HCT116 (cell line): ENCODE data around the gene CDKL5. TPM values are rescaled to one million over a fixed set of nuclear protein-coding genes. Genes with fewer than 3 reads are reported as not detected.

Experiments used
- ATAC-seq: fragments of 200-7000 bp; cut with Tn5 transposase; 2 replicates; pipeline ENCODE4 v1.9.1; 2020; ENCODE audit warnings: mild to moderate bottlenecking, moderate library complexity
- BruUV-seq: library from RNA; stranded (reverse); fragments of 400-500 nt; replicated peaks from 2 replicates; lab custom pipeline; 2021; lab: Mats Ljungman, UMichigan
- CTCF ChIA-PET: fragments of 300-600 bp; sonication (Branson Sonifier 250); formaldehyde crosslinking; loops from one replicate; lab custom pipeline; 2021; ENCODE audit warnings: antibody characterized with exemption; lab: Charles Lee
- POLR2A ChIA-PET: fragments of 300-600, 350-600 bp; sonication (Branson Sonifier 250); formaldehyde crosslinking; loops from one replicate; lab custom pipeline; 2021; ENCODE audit warnings: antibody characterized with exemption; lab: Charles Lee
- RAD21 ChIA-PET, 2 experiments: fragments of 300-600 bp; sonication (Branson Sonifier 250); formaldehyde crosslinking; loops; one replicate each; lab custom pipeline; 2023; ENCODE audit warnings: low total read pairs in 2 of 2; ENCODE audit not compliant: uncharacterized antibody in 2 of 2, unreplicated experiment in 2 of 2, low non-redundant PET in 1 of 2; lab: Charles Lee
- DNase-seq: peaks from one replicate; pipeline ENCODE4 v3.0.0-alpha.2; 2010; ENCODE audit warnings: low read depth, low spot score
- H2AFZ ChIP-seq: fragments of 200-600 bp; shearing (Covaris generic), sonication (generic); 2 replicates; pipeline ENCODE4 v1.6.1; 2017; ENCODE audit warnings: low read depth, mixed run types, mixed read lengths, antibody characterized with exemption, low read length; ENCODE audit not compliant: poor library complexity, severe bottlenecking
- H3K27ac ChIP-seq: 2 replicates; pipeline ENCODE4 v1.5.1; 2012; ENCODE audit warnings: low read depth, low read length
- H3K27me3 ChIP-seq: fragments of 200-600 bp; sonication (generic); 2 replicates; pipeline ENCODE4 v1.6.1; 2016; ENCODE audit warnings: mixed run types, low read length, mixed read lengths; ENCODE audit not compliant: insufficient read depth
- H3K36me3 ChIP-seq, 2 experiments: fragments of 200-500 bp in 1 of 2; fragments of 200-600 bp in 1 of 2; sonication (Bioruptor generic) in 1 of 2; sonication (generic) in 1 of 2; 2 replicates each; pipeline versions ENCODE4 v1.5.1 to v1.6.1; 2014 to 2016; ENCODE audit warnings: low read length in 2 of 2, inconsistent platforms in 1 of 2, mixed read lengths in 1 of 2, mixed run types in 1 of 2; ENCODE audit not compliant: insufficient read depth in 2 of 2, control insufficient read depth in 1 of 2
- H3K4me1 ChIP-seq, 2 experiments: fragments of 200-600 bp in 1 of 2; sonication (generic) in 1 of 2; 2 replicates each; pipeline versions ENCODE4 v1.5.1 to v1.6.1; 2012 to 2017; ENCODE audit warnings: low read length in 2 of 2, inconsistent platforms in 1 of 2, mild to moderate bottlenecking in 1 of 2, mixed read lengths in 1 of 2, mixed run types in 1 of 2, moderate library complexity in 1 of 2; ENCODE audit not compliant: insufficient read depth in 2 of 2, control insufficient read depth in 1 of 2
- H3K4me2 ChIP-seq: fragments of 200-600 bp; sonication (generic); 2 replicates; pipeline ENCODE4 v1.6.1; 2017; ENCODE audit warnings: mixed run types, low read length, mixed read lengths
- H3K4me3 ChIP-seq, 2 experiments: fragments of 200-600 bp in 1 of 2; sonication (generic) in 1 of 2; replicated peaks in 1 of 2; 2 replicates each; pipeline ENCODE4 v1.5.1; 2011 to 2016; ENCODE audit warnings: low read length in 2 of 2, control low read depth in 1 of 2, low read depth in 1 of 2, mild to moderate bottlenecking in 1 of 2, mixed read lengths in 1 of 2, mixed run types in 1 of 2
- H3K79me2 ChIP-seq: fragments of 200-600 bp; sonication (generic); 2 replicates; pipeline ENCODE4 v1.6.1; 2017; ENCODE audit warnings: mild to moderate bottlenecking, mixed run types, low read length, moderate library complexity, mixed read lengths; ENCODE audit not compliant: insufficient read depth
- H3K9ac ChIP-seq: fragments of 200-600 bp; sonication (generic); 2 replicates; pipeline ENCODE4 v1.6.1; 2016; ENCODE audit warnings: low read length, mixed read lengths
- H3K9me2 ChIP-seq: fragments of 200-600 bp; sonication (generic), shearing (Covaris generic); 2 replicates; pipeline ENCODE4 v1.6.1; 2017; ENCODE audit warnings: mixed run types, mild to moderate bottlenecking, moderate library complexity; ENCODE audit not compliant: insufficient read depth
- H3K9me3 ChIP-seq, 2 experiments: fragments of 200-500 bp in 1 of 2; fragments of 200-600 bp in 1 of 2; sonication (Bioruptor generic) in 1 of 2; sonication (generic) in 1 of 2; 2 replicates each; pipeline ENCODE4 v1.6.1; 2014 to 2017; ENCODE audit warnings: low read length in 2 of 2, mixed read lengths in 2 of 2, inconsistent platforms in 1 of 2, low read depth in 1 of 2, mild to moderate bottlenecking in 1 of 2, mixed run types in 1 of 2, moderate library complexity in 1 of 2; ENCODE audit not compliant: control insufficient read depth in 1 of 2, insufficient read depth in 1 of 2
- H4K20me1 ChIP-seq: fragments of 200-600 bp; sonication (generic), shearing (Covaris generic); 2 replicates; pipeline ENCODE4 v1.6.1; 2017; ENCODE audit warnings: mixed run types, mild to moderate bottlenecking, moderate library complexity; ENCODE audit not compliant: insufficient read depth
- CBX3 ChIP-seq: IDR thresholded peaks from 2 replicates; pipeline ENCODE4 v1.6.1; 2012; ENCODE audit warnings: low read depth
- CEBPB ChIP-seq: IDR thresholded peaks from 2 replicates; pipeline ENCODE4 v1.6.1; 2012; ENCODE audit warnings: low read depth
- EGR1 ChIP-seq: IDR thresholded peaks from 2 replicates; pipeline ENCODE4 v1.6.1; 2012; ENCODE audit warnings: low read depth
- ELF1 ChIP-seq: IDR thresholded peaks from 2 replicates; pipeline ENCODE4 v1.6.1; 2012; ENCODE audit warnings: low read depth, borderline replicate concordance
- EZH2phosphoT487 ChIP-seq: fragments of 200-600 bp; IDR thresholded peaks from 2 replicates; pipeline ENCODE4 v1.6.1; 2018; ENCODE audit warnings: antibody characterized with exemption, borderline replicate concordance
- JUND ChIP-seq: IDR thresholded peaks from 2 replicates; pipeline ENCODE4 v1.6.1; 2012
- RAD21 ChIP-seq: IDR thresholded peaks from 2 replicates; pipeline ENCODE4 v1.6.1; 2012; ENCODE audit warnings: low read depth, mild to moderate bottlenecking
- SIN3A ChIP-seq: IDR thresholded peaks from 2 replicates; pipeline ENCODE4 v1.6.1; 2012; ENCODE audit warnings: low read depth
- SP1 ChIP-seq: IDR thresholded peaks from 2 replicates; pipeline ENCODE4 v1.6.1; 2012; ENCODE audit warnings: low read depth
- SRF ChIP-seq: IDR thresholded peaks from 2 replicates; pipeline ENCODE4 v1.6.1; 2012; ENCODE audit warnings: low read depth
- YY1 ChIP-seq: IDR thresholded peaks from 2 replicates; pipeline ENCODE4 v1.6.1; 2011; ENCODE audit warnings: low read length, low read depth, moderate library complexity, mild to moderate bottlenecking; ENCODE audit not compliant: insufficient replicate concordance; ENCODE audit errors: extremely low read depth
- ZFX ChIP-seq: fragments of 450-650 bp; IDR thresholded peaks from 2 replicates; pipeline ENCODE4 v1.6.1; 2017
- ZNF274 ChIP-seq: fragments of 200-500 bp; sonication (Bioruptor generic); IDR thresholded peaks from 2 replicates; pipeline ENCODE4 v1.6.1; 2014; ENCODE audit warnings: mild to moderate bottlenecking, low read depth, low read length, inconsistent platforms
- intact Hi-C: fragments of 100-400 bp; cut with micrococcal nuclease; formaldehyde crosslinking; loops from 2 replicates; pipeline ENCODE4 v1.10.0; 2022
- total RNA-seq: library from RNA; stranded (reverse); gene quantifications from one replicate; pipeline ENCODE4 v1.2.1, GENCODE V29; 2021; ENCODE audit not compliant: unreplicated experiment
- TF ChIP-seq, protein P1 (sequence below): IDR thresholded peaks from 2 replicates; pipeline ENCODE4 v1.6.1; 2011; ENCODE audit warnings: mild to moderate bottlenecking, low read length, moderate library complexity; ENCODE audit not compliant: insufficient replicate concordance; ENCODE audit errors: extremely low read depth
- TF ChIP-seq, protein P2 (sequence below), 3 experiments: fragments of 200-600 bp in 1 of 3; sonication (generic) in 1 of 3; IDR thresholded peaks in 2 of 3; conservative IDR thresholded peaks in 1 of 3; 2 replicates each; pipeline ENCODE4 v1.5.1; 2012 to 2017; ENCODE audit warnings: low read depth in 2 of 3, low read length in 2 of 3, antibody characterized with exemption in 1 of 3, borderline replicate concordance in 1 of 3, control low read depth in 1 of 3, mild to moderate bottlenecking in 1 of 3, mixed read lengths in 1 of 3, mixed run types in 1 of 3, moderate library complexity in 1 of 3; ENCODE audit not compliant: insufficient read depth in 1 of 3
- TF ChIP-seq, protein P3 (sequence below): IDR thresholded peaks from 2 replicates; pipeline ENCODE4 v1.6.1; 2012

CDKL5 gene
- total RNA-seq, 1 experiment from 2014 or later: 2.5 TPM

DNA sequence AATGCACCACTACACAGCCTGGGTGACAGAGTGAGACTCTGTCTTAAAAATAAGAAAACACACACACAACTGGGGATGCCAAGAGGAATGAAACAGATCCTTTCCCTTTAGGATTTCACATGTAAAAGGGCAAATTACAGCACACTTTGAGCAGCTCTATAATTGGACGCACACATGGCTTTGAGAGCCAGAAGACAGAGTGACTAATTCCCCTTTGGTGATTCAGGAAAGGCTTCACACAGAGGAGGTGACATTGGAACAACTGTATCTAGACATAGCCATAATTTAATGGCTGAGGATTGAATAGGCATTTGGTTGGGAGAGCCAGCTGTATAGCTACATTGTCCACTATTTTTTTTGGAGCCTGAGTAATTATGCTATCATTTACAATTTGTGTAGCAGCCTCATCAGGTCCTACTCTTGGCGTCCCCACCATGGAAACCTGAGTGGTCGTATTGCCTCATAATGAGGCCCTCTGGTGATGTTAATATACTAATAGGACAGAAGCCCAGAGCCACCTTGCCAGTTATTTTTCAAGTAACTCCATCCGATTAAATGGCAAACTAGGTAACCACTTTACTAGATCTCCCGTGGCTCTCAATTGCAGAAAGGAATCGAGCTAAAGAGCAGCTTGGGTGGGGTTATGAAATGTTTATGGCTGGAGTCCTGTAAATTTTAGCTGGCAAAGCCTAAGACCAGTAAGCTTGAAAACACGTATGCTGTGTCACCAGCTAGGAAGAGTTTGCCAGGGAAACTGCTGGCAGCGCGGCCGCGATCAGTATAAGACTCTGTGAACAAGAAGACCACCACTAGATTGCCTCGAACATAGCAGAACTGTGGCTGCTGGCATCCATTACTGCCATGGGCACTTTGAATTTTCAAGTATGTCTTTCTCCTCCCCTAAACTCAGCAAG, 273.6 kb downstream of the CDKL5 start:
- Histone ChIP-seq H3K9me3 (no peaks in the 10 kb centered on the region), H3K4me1 (0 out of 4 replicates have a peak, but pooled peaks cover 0 to 2% of the 10 kb centered on the region in 2 experiments), H3K79me2 (no peaks in the 10 kb centered on the region), H3K36me3 (no peaks in the 10 kb centered on the region), H3K27ac (no peak overlapping the region), H3K4me2 (no peak overlapping the region), H3K9me2 (no peaks in the 10 kb centered on the region), H4K20me1 (no peaks in the 10 kb centered on the region), H3K27me3 (no peaks in the 10 kb centered on the region), H3K4me3 (no peak overlapping the region), H2AFZ (no peak overlapping the region), H3K9ac (no peak overlapping the region)
- CTCF ChIA-PET: no interaction called here
- DNase-seq (no peak), ATAC-seq (no peak)
- POLR2A ChIA-PET: no interaction called here
- TF ChIP-seq CEBPB (no peak), EZH2phosphoT487 (no peak), SIN3A (no peak), SP1 (no peak), ZFX (no peak), SRF (no peak), EGR1 (no peak), ELF1 (no peak), YY1 (no peak), JUND (no peak), ZNF274 (no peak), CBX3 (no peak), RAD21 (no peak)
- TF ChIP-seq, protein P1, sequence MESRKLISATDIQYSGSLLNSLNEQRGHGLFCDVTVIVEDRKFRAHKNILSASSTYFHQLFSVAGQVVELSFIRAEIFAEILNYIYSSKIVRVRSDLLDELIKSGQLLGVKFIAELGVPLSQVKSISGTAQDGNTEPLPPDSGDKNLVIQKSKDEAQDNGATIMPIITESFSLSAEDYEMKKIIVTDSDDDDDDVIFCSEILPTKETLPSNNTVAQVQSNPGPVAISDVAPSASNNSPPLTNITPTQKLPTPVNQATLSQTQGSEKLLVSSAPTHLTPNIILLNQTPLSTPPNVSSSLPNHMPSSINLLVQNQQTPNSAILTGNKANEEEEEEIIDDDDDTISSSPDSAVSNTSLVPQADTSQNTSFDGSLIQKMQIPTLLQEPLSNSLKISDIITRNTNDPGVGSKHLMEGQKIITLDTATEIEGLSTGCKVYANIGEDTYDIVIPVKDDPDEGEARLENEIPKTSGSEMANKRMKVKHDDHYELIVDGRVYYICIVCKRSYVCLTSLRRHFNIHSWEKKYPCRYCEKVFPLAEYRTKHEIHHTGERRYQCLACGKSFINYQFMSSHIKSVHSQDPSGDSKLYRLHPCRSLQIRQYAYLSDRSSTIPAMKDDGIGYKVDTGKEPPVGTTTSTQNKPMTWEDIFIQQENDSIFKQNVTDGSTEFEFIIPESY: no peak
- TF ChIP-seq, protein P2, sequence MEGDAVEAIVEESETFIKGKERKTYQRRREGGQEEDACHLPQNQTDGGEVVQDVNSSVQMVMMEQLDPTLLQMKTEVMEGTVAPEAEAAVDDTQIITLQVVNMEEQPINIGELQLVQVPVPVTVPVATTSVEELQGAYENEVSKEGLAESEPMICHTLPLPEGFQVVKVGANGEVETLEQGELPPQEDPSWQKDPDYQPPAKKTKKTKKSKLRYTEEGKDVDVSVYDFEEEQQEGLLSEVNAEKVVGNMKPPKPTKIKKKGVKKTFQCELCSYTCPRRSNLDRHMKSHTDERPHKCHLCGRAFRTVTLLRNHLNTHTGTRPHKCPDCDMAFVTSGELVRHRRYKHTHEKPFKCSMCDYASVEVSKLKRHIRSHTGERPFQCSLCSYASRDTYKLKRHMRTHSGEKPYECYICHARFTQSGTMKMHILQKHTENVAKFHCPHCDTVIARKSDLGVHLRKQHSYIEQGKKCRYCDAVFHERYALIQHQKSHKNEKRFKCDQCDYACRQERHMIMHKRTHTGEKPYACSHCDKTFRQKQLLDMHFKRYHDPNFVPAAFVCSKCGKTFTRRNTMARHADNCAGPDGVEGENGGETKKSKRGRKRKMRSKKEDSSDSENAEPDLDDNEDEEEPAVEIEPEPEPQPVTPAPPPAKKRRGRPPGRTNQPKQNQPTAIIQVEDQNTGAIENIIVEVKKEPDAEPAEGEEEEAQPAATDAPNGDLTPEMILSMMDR (IDR thresholded peaks at IDR 0.05 in 2 of 3, conservative IDR thresholded peaks at IDR 0.05 in 1 of 3; ENCODE audit: borderline replicate concordance in 1 of 3, insufficient read depth in 1 of 3, low read depth in 2 of 3, low read length in 2 of 3): no peak
- TF ChIP-seq, protein P3, sequence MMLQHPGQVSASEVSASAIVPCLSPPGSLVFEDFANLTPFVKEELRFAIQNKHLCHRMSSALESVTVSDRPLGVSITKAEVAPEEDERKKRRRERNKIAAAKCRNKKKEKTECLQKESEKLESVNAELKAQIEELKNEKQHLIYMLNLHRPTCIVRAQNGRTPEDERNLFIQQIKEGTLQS: no peak
- RAD21 ChIA-PET: no interaction called here
- intact Hi-C loops: no loop called here
- no TSS peak for BruUV-seq
